ENCODE measurements around the gene PHF12. TPM values are rescaled to one million over a fixed set of nuclear protein-coding genes. Genes with fewer than 3 reads are reported as not detected.

Gene PHF12
- total and polyA plus RNA-seq, 9 donors = 16.5 to 37.1 (median 32.5) TPM

DNA sequence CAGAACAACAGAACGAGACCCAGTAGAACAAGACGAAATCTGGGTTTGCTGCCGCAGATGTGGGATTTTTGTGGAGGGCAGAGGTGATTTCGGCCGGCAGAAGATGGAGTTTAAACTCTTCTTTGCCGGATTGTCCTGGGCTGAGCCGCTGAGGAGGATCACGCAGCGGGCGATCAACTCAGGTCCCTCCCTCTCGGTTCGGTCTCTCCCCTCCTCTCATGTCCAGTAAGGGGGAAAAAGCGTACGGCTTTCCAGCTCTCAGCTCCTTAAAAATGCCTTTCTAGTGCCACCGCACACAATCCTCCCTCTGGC, 2.5 kb downstream of the PHF12 start:
- H3K4me1 ChIP-seq (ENCODE audit: control insufficient read depth, insufficient read depth, low read length) = peaks cover 8% of the 10 kb centered on the region
- no peaks in the 10 kb centered on the region for H3K36me3 ChIP-seq (ENCODE audit: control insufficient read depth, insufficient read depth, low read length)
- H3K9me3 ChIP-seq (replicated peaks; ENCODE audit: control insufficient read depth, low read depth, low read length) = no peaks in the 10 kb centered on the region
- H3K27ac ChIP-seq (ENCODE audit: low read length) = peak overlapping the region; percentile 93
- no peaks in the 10 kb centered on the region for H3K27me3 ChIP-seq (ENCODE audit: control insufficient read depth, insufficient read depth, low read length)
- WGBS (ENCODE audit: insufficient coverage) = 0% methylated on average over 7 of the region's 15 CpGs
- peak overlapping the region; percentile 88 for H3K4me3 ChIP-seq (ENCODE audit: low read length)
- DNase-seq = no peak

DNA sequence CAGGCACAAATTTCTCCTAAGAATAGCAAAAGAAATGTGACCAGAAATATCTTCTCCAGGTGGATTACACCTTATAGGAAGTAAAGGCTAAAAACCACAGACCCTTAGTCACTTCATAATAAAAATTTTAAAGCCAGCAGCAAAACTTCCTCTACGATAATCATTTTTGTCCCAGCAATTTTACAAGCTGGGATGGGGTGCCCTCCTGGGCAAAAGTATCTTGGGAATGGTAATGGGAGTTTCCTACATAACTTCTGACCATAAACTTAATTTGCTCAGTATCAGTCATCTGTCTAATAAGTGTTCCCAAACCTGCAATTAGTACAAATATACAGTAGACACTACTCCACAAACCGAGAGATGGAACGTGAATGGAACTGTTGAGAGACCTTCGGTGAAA, 3.0 kb downstream of the PHF12 start:
- no peaks in the 10 kb centered on the region for H3K9me3 ChIP-seq (replicated peaks; ENCODE audit: control insufficient read depth, low read depth, low read length)
- H3K27me3 ChIP-seq (ENCODE audit: control insufficient read depth, insufficient read depth, low read length) = no peaks in the 10 kb centered on the region
- H3K36me3 ChIP-seq (ENCODE audit: control insufficient read depth, insufficient read depth, low read length) = peaks cover under 1% of the 10 kb centered on the region
- no peak for DNase-seq
- H3K4me1 ChIP-seq (ENCODE audit: control insufficient read depth, insufficient read depth, low read length) = peaks cover 8% of the 10 kb centered on the region
- WGBS (ENCODE audit: insufficient coverage) = no CpG with 5 or more reads among the region's 4 CpGs
- peak overlapping the region; percentile 93 for H3K27ac ChIP-seq (ENCODE audit: low read length)
- peak overlapping the region; percentile 88 for H3K4me3 ChIP-seq (ENCODE audit: low read length)

DNA sequence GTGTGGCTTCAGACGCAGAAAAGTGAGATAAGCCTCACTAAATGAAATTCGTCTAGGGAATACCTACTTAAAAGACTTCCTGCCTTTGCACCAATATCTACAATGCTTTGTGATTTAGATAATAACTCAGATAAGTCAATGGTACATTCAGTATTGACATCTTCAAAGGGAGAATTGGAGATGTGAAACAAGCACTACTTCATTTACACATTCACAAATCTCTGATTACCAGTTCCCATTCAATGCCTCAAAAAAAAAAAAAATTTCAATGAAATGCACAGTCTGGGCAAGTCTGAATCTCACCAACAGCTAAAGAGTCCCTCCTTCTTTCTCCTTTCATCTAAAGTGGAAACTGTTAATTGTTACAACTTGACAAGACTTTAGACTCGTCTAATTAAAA, 3.7 kb downstream of the PHF12 start:
- H3K4me1 ChIP-seq (ENCODE audit: control insufficient read depth, insufficient read depth, low read length) = peaks cover 5% of the 10 kb centered on the region
- H3K4me3 ChIP-seq (ENCODE audit: low read length) = no peak overlapping the region

DNA sequence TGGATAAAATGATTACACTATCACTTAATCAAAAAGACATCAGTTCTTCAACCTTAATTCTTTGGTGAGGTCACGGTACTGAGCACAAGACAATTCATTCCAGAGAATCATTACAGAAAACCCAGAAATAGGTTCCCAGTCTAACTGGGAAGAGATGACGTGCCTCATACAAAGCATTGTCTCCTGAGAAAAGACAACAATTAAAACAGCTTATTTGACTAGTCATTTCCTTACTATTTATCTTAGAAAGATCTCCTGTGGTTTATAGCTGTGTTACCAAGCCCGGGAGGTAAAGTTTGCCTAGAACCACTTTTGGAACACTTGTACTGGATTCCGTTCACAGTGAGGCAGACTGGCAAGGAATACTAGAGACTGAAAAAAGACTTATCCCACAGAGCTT, 5.1 kb downstream of the PHF12 start:
- no CpG with 5 or more reads among the region's 4 CpGs for WGBS (ENCODE audit: insufficient coverage)
- no peak overlapping the region for H3K4me3 ChIP-seq (ENCODE audit: low read length)
- no peak overlapping the region for H3K27ac ChIP-seq (ENCODE audit: low read length)
- peaks cover 3% of the 10 kb centered on the region for H3K4me1 ChIP-seq (ENCODE audit: control insufficient read depth, insufficient read depth, low read length)
- peaks cover 6% of the 10 kb centered on the region for H3K36me3 ChIP-seq (ENCODE audit: control insufficient read depth, insufficient read depth, low read length)
- H3K9me3 ChIP-seq (replicated peaks; ENCODE audit: control insufficient read depth, low read depth, low read length) = no peaks in the 10 kb centered on the region
- DNase-seq = no peak
- H3K27me3 ChIP-seq (ENCODE audit: control insufficient read depth, insufficient read depth, low read length) = no peaks in the 10 kb centered on the region

More for the DNA sequence above, 3.7 kb downstream of the PHF12 start:
- WGBS (ENCODE audit: insufficient coverage) = no CpG with 5 or more reads among the region's 3 CpGs
- peaks cover 3% of the 10 kb centered on the region for H3K36me3 ChIP-seq (ENCODE audit: control insufficient read depth, insufficient read depth, low read length)
- H3K27me3 ChIP-seq (ENCODE audit: control insufficient read depth, insufficient read depth, low read length) = no peaks in the 10 kb centered on the region
- H3K9me3 ChIP-seq (replicated peaks; ENCODE audit: control insufficient read depth, low read depth, low read length) = no peaks in the 10 kb centered on the region
- no peak overlapping the region for H3K27ac ChIP-seq (ENCODE audit: low read length)
- DNase-seq = no peak

DNA sequence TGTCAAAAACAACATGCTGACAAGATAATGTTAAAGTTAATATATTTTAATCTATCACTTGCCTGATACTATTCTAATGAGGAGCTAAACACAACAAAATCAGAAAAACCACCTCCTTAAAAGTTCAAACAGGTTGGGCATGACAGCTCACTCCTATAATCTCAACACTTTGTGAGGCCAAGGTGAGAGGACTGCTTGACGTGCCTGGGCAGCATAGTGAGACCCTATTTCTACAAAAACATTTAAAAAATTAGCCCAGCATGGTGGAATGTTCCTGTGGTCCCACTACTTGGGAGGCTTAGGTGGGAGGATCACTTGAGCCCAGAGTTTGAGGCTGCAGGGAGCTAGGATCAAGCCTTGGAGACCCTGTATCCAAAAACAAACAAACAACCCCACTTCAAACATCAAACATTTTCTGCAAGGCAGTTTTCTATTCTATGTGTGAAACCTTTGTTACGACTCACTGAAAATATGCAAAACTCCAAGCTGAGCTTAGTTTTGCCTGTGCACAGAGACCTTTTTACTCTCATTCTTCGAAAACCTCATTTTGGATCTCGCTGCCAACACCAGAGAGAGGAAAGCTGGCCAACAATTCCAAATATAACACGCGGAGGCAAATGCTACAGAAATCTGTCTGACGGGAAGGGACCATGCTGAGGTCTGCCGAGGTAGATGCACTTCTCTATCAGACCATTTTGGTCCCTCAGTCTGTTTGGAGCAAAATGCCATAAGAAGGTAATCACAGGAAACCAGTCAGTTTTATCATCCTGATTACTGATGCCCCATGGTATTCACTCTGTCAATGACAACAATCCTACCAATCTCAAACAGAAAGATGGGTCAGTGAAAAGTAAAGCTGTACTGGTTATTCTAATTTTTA, 6.2 kb downstream of the PHF12 start:
- Histone ChIP-seq H3K4me1 (ENCODE audit: control insufficient read depth, insufficient read depth, low read length) (peaks cover 6% of the 10 kb centered on the region), H3K4me3 (ENCODE audit: low read length) (no peak overlapping the region), H3K9me3 (replicated peaks; ENCODE audit: control insufficient read depth, low read depth, low read length) (no peaks in the 10 kb centered on the region), H3K27ac (ENCODE audit: low read length) (no peak overlapping the region), H3K36me3 (ENCODE audit: control insufficient read depth, insufficient read depth, low read length) (peaks cover 6% of the 10 kb centered on the region), H3K27me3 (ENCODE audit: control insufficient read depth, insufficient read depth, low read length) (no peaks in the 10 kb centered on the region)
- 43% methylated on average over 5 of the region's 8 CpGs for WGBS (ENCODE audit: insufficient coverage)
- DNase-seq = peak; percentile 16

DNA sequence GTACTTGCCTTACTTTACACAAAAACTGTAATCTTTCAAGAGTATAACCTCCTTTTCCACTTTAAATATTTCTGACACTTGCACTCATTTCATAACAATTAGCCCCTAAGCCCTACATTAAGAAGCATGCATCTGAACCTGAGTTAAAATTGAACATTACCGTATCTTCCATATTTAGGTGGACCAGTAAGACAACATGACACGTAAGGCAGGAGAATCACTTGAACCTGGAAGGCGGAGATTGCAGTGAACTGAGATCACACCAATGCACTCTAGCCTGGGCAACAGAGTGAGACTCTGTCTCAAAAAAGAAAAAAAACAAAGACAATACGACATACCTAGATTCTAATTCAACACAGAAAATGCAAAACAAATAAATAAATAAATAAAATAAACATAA, 7.0 kb downstream of the PHF12 start:
- Histone ChIP-seq H3K36me3 (ENCODE audit: control insufficient read depth, insufficient read depth, low read length) (peaks cover 6% of the 10 kb centered on the region), H3K4me3 (ENCODE audit: low read length) (no peak overlapping the region), H3K27me3 (ENCODE audit: control insufficient read depth, insufficient read depth, low read length) (no peaks in the 10 kb centered on the region), H3K27ac (ENCODE audit: low read length) (no peak overlapping the region), H3K4me1 (ENCODE audit: control insufficient read depth, insufficient read depth, low read length) (peaks cover 6% of the 10 kb centered on the region), H3K9me3 (replicated peaks; ENCODE audit: control insufficient read depth, low read depth, low read length) (no peaks in the 10 kb centered on the region)
- DNase-seq = no peak
- no CpG with 5 or more reads among the region's 4 CpGs for WGBS (ENCODE audit: insufficient coverage)

DNA sequence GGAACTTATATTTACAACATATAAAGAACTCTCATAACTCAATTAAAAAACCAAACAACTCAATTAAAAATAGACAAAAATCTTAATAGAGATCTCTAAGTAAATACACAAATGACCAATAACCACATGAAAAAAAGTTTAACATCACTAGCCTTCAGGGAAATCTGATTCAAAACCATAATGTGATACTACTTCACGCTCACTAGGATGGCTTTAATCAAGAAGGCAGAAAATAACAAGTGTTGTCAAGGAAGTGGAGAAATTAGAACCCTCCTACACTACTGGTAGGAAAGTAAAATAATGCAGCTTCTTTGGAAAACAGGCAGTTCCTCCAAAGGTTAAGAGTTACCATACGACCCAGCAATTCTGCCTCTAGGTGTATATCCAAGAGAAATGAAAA, 8.4 kb downstream of the PHF12 start:
- Histone ChIP-seq H3K27me3 (ENCODE audit: control insufficient read depth, insufficient read depth, low read length) (no peaks in the 10 kb centered on the region), H3K9me3 (replicated peaks; ENCODE audit: control insufficient read depth, low read depth, low read length) (no peaks in the 10 kb centered on the region), H3K36me3 (ENCODE audit: control insufficient read depth, insufficient read depth, low read length) (peaks cover 6% of the 10 kb centered on the region), H3K4me3 (ENCODE audit: low read length) (no peak overlapping the region), H3K27ac (ENCODE audit: low read length) (no peak overlapping the region), H3K4me1 (ENCODE audit: control insufficient read depth, insufficient read depth, low read length) (peaks cover 6% of the 10 kb centered on the region)
- 80% methylated on average over 1 of the region's 2 CpGs for WGBS (ENCODE audit: insufficient coverage)
- DNase-seq = no peak

DNA sequence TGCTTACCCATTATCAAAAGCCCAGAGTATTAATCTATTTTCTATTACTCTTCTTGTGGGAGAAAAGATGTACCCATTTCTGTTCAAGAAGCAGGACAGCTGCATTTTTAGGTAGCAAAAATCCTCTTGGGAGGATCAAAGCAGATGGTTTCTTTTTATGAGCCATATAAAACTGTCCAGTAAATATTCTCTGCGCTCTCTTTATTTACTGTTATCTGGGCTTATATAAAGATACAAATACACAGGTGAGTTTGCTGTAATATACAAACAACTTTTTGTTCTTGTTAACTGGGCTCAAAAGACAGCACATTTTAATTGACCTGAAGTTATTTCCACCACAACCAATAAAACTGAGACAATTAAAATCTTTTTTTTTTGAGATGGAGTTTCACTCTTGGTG, 10.1 kb downstream of the PHF12 start:
- H3K27me3 ChIP-seq (ENCODE audit: control insufficient read depth, insufficient read depth, low read length) = no peaks in the 10 kb centered on the region
- no peak overlapping the region for H3K27ac ChIP-seq (ENCODE audit: low read length)
- no peak overlapping the region for H3K4me3 ChIP-seq (ENCODE audit: low read length)
- no peaks in the 10 kb centered on the region for H3K9me3 ChIP-seq (replicated peaks; ENCODE audit: control insufficient read depth, low read depth, low read length)
- WGBS (ENCODE audit: insufficient coverage) = no CpG with 5 or more reads among the region's 1 CpG
- DNase-seq = no peak
- peaks cover 6% of the 10 kb centered on the region for H3K36me3 ChIP-seq (ENCODE audit: control insufficient read depth, insufficient read depth, low read length)
- peaks cover 9% of the 10 kb centered on the region for H3K4me1 ChIP-seq (ENCODE audit: control insufficient read depth, insufficient read depth, low read length)

DNA sequence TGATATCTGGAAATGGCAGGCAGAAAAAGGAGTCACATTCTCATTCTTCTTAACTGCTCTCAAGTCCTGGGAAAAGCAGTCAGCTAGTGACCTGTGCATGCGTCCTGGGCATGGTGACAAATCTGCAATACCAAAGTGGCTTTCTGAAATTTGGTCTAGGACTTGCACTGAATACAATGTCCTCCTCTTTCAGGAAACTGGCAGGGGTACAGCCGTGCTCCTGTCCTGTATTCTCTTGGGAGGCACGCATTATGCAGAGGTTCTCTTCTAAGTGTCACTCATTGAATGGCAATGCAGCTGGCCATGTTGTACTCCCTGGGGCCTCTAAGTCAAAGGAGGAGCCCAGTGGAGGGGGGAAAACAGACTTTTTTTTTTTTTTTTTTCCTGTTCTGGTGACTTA, 10.6 kb downstream of the PHF12 start:
- peaks cover 6% of the 10 kb centered on the region for H3K36me3 ChIP-seq (ENCODE audit: control insufficient read depth, insufficient read depth, low read length)
- no peak overlapping the region for H3K27ac ChIP-seq (ENCODE audit: low read length)
- DNase-seq = no peak
- no peaks in the 10 kb centered on the region for H3K27me3 ChIP-seq (ENCODE audit: control insufficient read depth, insufficient read depth, low read length)
- H3K9me3 ChIP-seq (replicated peaks; ENCODE audit: control insufficient read depth, low read depth, low read length) = no peaks in the 10 kb centered on the region
- WGBS (ENCODE audit: insufficient coverage) = 74% methylated on average over 3 of the region's 3 CpGs
- peaks cover 9% of the 10 kb centered on the region for H3K4me1 ChIP-seq (ENCODE audit: control insufficient read depth, insufficient read depth, low read length)
- no peak overlapping the region for H3K4me3 ChIP-seq (ENCODE audit: low read length)

DNA sequence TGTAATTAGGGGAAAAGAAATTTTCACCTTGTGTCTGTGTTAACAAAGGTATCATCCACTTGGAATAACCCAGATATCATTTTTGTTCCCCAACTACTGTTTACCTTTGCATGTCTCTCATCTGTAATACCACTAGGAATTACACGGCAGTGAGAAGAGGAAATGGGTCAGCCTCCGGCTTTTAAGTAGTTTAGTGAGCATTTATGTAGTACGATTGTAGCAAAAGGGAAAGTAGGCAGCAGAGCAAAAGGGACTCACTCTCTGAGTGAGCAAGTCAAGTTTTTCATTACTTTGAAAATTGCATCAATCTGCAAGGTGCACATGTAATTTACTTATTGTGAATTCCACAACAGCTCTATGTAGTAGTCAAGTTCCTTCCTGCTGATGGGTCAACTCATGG, 11.2 kb downstream of the PHF12 start:
- Histone ChIP-seq H3K27ac (ENCODE audit: low read length) (no peak overlapping the region), H3K9me3 (replicated peaks; ENCODE audit: control insufficient read depth, low read depth, low read length) (no peaks in the 10 kb centered on the region), H3K27me3 (ENCODE audit: control insufficient read depth, insufficient read depth, low read length) (no peaks in the 10 kb centered on the region), H3K36me3 (ENCODE audit: control insufficient read depth, insufficient read depth, low read length) (peaks cover 6% of the 10 kb centered on the region), H3K4me1 (ENCODE audit: control insufficient read depth, insufficient read depth, low read length) (peaks cover 8% of the 10 kb centered on the region), H3K4me3 (ENCODE audit: low read length) (no peak overlapping the region)
- 80% methylated on average over 2 of the region's 3 CpGs for WGBS (ENCODE audit: insufficient coverage)
- no peak for DNase-seq

DNA sequence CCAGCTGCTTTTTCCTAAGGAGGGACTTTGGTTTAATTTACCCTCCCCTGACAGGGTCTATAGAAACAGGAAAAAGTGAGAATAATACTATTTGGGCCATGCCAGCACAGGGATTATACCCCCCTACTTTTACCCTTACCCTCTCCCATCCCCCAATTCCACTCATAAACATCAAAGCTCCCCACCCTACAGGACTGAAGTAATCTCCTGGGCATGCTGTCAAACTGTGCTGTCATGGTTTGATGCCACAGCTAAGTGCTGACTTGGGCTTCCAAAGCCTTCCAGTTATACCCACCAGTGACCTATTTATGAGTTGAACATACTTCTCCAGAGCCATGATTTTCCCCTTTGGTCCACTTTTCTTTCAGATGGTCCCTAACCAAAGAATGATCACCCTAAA, 12.8 kb downstream of the PHF12 start:
- Histone ChIP-seq H3K36me3 (ENCODE audit: control insufficient read depth, insufficient read depth, low read length) (peaks cover 6% of the 10 kb centered on the region), H3K4me1 (ENCODE audit: control insufficient read depth, insufficient read depth, low read length) (peaks cover 8% of the 10 kb centered on the region), H3K9me3 (replicated peaks; ENCODE audit: control insufficient read depth, low read depth, low read length) (no peaks in the 10 kb centered on the region), H3K27ac (ENCODE audit: low read length) (no peak overlapping the region), H3K4me3 (ENCODE audit: low read length) (no peak overlapping the region), H3K27me3 (ENCODE audit: control insufficient read depth, insufficient read depth, low read length) (no peaks in the 10 kb centered on the region)
- no peak for DNase-seq
